Colonic mucosa (tissue), 4 donors: Measurements from ENCODE around the gene FAM193B. TPM values are rescaled to one million over a fixed set of nuclear protein-coding genes. Genes with fewer than 3 reads are reported as not detected.

Experiments used
- DNase-seq: peaks from one replicate; pipeline ENCODE4 v3.0.0-alpha.2; 2020
- H3K27ac ChIP-seq: fragments of 200-600 bp; one replicate; pipeline ENCODE4 v1.8.0; 2021
- H3K27me3 ChIP-seq: fragments of 200-600 bp; one replicate; pipeline ENCODE4 v1.8.0; 2021
- H3K36me3 ChIP-seq: fragments of 200-600 bp; one replicate; pipeline ENCODE4 v1.8.0; 2021
- H3K4me1 ChIP-seq: fragments of 200-600 bp; one replicate; pipeline ENCODE4 v1.8.0; 2021; ENCODE audit warnings: mild to moderate bottlenecking
- H3K4me3 ChIP-seq: fragments of 200-600 bp; one replicate; pipeline ENCODE4 v1.8.0; 2021
- H3K9ac ChIP-seq, 2 donors: one replicate each; pipeline ENCODE4 v1.7.0; 2013; ENCODE audit warnings: control low read depth in 2 of 2, low read depth in 2 of 2, low read length in 2 of 2
- H3K9me3 ChIP-seq: fragments of 200-600 bp; one replicate; pipeline ENCODE4 v1.8.0; 2021
- intact Hi-C: fragments of 100-400 bp; cut with DNase I; formaldehyde crosslinking; loops from one replicate; pipeline ENCODE4 v1.14.1; 2022
- total RNA-seq, 2 donors: library from RNA; stranded (reverse); fragmentation: NEBNext Ultra II Directional in 1 of 2; extraction: Animal tissue kit (Norgen Biotek cat#: 25700) in 1 of 2; gene quantifications; one replicate each; pipeline ENCODE4 v1.2.1, GENCODE V29; 2021
- TF ChIP-seq, protein P1 (sequence below): fragments of 200-600 bp; IDR thresholded peaks from one replicate; pipeline ENCODE4 v1.8.0; 2022; ENCODE audit warnings: antibody characterized with exemption, mild to moderate bottlenecking
- donor health status: healthy.
- donor health status: DM: no; HTN: no; CAD: no.
- donor health status: DM: no; HTN: no; CAD: no.

The FAM193B gene
- total RNA-seq, 2 donors from 2014 or later, result 39.4 to 78.6 TPM

DNA sequence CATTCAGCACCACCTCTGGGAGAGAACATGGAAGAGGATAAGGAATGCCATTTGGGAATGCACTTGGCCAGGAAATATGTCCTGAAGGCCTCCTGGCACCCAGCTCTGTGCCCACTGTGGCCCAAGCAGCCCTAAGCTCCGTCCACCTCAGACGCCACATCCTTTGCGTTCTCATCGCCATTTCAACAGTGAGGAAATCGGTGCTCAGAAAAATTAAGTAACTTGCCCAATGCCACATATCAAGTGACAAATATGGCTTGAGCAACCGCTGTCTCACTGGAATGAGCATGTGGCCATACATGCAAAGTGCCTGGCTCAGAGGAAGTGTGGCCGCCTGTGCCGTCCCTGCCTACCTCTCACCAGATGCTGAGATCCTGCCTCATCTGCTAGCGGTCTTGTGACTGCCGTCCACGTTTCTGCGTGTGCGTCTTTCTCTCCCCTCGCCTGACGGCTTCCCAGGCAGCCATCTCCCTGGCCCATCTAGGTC is 43.8 kb downstream of the FAM193B start:
- Histone ChIP-seq H3K4me3 (no peak overlapping the region), H3K9ac (no peak overlapping the region), H3K27me3 (no peaks in the 10 kb centered on the region), H3K9me3 (no peaks in the 10 kb centered on the region), H3K36me3 (peaks cover 16% of the 10 kb centered on the region), H3K27ac (peak overlapping the region; percentile 40), H3K4me1 (peaks cover 4% of the 10 kb centered on the region)
- intact Hi-C loops, result loop anchor here (10.0 kb wide), 1 partner anchor 84 kb away; the partner anchor contains the start of gene TMED9
- DNase-seq, result no peak
- TF ChIP-seq, protein P1, sequence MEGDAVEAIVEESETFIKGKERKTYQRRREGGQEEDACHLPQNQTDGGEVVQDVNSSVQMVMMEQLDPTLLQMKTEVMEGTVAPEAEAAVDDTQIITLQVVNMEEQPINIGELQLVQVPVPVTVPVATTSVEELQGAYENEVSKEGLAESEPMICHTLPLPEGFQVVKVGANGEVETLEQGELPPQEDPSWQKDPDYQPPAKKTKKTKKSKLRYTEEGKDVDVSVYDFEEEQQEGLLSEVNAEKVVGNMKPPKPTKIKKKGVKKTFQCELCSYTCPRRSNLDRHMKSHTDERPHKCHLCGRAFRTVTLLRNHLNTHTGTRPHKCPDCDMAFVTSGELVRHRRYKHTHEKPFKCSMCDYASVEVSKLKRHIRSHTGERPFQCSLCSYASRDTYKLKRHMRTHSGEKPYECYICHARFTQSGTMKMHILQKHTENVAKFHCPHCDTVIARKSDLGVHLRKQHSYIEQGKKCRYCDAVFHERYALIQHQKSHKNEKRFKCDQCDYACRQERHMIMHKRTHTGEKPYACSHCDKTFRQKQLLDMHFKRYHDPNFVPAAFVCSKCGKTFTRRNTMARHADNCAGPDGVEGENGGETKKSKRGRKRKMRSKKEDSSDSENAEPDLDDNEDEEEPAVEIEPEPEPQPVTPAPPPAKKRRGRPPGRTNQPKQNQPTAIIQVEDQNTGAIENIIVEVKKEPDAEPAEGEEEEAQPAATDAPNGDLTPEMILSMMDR, result no peak

DNA sequence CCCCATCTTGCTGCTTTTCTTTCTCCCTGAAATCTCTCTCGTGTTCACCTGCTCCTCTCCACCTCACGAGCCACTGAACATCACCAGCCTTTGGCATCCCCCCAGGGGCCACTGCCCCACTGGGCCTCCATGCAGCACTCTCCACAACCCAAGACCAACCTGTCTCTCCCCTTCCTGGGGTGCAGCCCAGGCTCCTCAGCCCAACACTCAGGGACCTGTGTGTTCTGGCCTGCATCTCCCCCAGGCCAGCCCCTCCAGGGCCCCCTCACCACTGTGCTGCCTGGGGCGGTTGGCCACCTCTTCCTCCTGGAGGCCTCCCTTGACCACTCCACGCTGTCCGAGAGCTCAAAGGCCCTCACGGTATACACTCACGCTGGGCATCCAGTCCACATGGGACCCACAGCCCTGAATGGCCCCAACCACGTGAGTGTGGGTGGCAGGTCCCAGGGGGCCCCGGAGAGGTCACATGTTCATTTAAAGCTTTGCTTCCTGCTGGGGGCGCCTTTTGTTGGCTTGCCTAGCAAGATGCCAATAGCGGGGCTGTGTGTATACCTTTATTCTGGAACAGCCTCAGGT is 44.3 kb downstream of the FAM193B start:
- TF ChIP-seq, protein P1, result no peak
- no peaks in the 10 kb centered on the region for H3K4me1 ChIP-seq
- H3K9me3 ChIP-seq, result no peaks in the 10 kb centered on the region
- H3K27ac ChIP-seq, result peak overlapping the region; percentile 40
- DNase-seq, result no peak
- intact Hi-C loops, result loop anchor here (10.0 kb wide), 1 partner anchor 85 kb away; the partner anchor contains the start of gene TMED9
- H3K36me3 ChIP-seq, result peaks cover 16% of the 10 kb centered on the region
- no peak overlapping the region for H3K4me3 ChIP-seq
- peak overlapping the region in 1 of 2 donors; percentile 56 for H3K9ac ChIP-seq
- H3K27me3 ChIP-seq, result no peaks in the 10 kb centered on the region

DNA sequence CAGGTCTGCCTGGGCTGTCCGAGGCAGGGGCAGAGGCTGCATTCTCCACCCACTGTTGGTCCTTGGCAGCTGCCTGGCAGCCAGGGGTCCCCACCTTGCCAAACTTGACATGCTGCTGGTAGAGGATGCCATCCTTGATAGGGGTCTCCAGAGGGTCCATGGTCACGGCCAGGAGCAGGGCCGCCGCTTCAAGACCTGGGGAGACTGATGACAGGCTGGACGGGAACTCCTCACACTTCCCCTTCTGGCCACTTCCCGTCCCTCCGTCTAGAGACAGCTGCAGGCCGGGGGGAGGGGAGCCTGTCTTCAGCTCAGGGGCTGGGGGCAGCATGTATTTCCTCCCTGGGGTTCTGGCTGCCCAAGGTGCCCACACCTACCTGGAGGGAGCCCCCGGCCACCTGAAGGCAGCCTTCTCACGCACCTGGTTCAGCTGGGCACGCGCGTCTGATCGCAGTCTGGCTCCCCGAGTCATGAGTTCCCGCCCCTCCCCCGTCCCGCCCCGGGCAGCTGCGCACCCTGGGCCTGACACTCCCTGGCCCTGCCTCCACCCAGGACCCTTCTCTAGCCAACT is 44.9 kb downstream of the FAM193B start, which contains the start of gene DOK3:
Gene DOK3, minus strand, starts transcription at position 446 of the 571 bp plus-strand sequence. Its CDS starts 286 bp downstream, at position 160.
- Histone ChIP-seq H3K4me3 (peak within 1 kb of the TSS; percentile 30), H3K27ac (peak within 1 kb of the TSS; percentile 57), H3K27me3 (no peaks in the 10 kb centered on the region), H3K9ac (peak within 1 kb of the TSS; percentile 40 to 56), H3K36me3 (peaks cover 16% of the 10 kb centered on the region), H3K9me3 (no peaks in the 10 kb centered on the region), H3K4me1 (no peaks in the 10 kb centered on the region)
- intact Hi-C loops, result no loop called here
- TF ChIP-seq, protein P1, result no peak
- peak; percentile 44 for DNase-seq

DNA sequence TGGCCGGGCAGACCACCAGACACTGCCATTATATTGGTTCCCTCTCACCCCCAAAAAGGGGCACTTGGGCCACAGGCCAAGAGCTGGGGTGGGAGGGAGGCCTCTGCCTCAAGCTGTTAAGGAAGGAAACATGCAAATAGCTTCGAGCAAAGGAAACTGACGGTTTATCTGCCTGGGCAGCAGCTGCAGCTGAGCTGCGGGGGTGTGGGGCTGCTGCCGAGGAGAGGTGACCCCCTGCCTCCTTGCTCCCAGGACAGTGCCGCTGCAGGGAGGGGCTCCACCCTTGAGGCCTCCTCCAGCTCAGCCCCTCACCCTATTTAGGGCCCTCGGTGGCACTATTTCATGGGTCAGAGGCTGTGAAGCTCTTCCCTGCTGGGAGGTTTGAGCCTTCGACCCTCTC is 45.5 kb downstream of the FAM193B start:
- Histone ChIP-seq H3K27me3 (no peaks in the 10 kb centered on the region), H3K4me3 (peak overlapping the region; percentile 30), H3K9me3 (no peaks in the 10 kb centered on the region), H3K4me1 (no peaks in the 10 kb centered on the region), H3K27ac (peak overlapping the region; percentile 57), H3K9ac (peak overlapping the region; percentile 40 to 56), H3K36me3 (peaks cover 16% of the 10 kb centered on the region)
- no peak for DNase-seq
- TF ChIP-seq, protein P1, result no peak
- intact Hi-C loops, result no loop called here

DNA sequence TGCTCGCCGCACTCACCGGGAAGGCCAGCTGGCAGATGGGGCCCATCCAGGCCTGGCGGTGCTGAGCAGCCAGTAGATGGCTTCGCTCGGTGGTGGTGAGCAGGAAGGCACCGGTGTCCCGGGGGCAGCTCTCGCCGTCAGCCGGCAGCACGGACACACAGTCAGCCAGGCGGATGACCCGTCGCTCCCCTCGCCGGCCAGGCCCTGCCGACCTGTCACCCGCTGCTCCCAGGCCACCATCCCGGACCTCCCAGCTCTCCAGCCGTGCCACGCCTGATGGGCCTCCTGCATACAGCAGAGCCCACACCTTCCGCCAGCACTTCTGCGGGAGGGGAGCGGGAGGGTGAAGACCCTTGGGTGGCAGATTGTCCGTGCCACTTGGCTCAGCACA is 46.1 kb downstream of the FAM193B start:
- Histone ChIP-seq H3K9ac (peak overlapping the region; percentile 40 to 56), H3K4me1 (no peaks in the 10 kb centered on the region), H3K9me3 (no peaks in the 10 kb centered on the region), H3K4me3 (peak overlapping the region; percentile 30), H3K27ac (peak overlapping the region; percentile 57), H3K36me3 (peaks cover 13% of the 10 kb centered on the region), H3K27me3 (no peaks in the 10 kb centered on the region)
- TF ChIP-seq, protein P1, result no peak
- DNase-seq, result no peak
- intact Hi-C loops, result no loop called here
